GM18520 (cell line): ENCODE results near the gene AMN.
"Not testable (repeated sequence)": the region's sequence is repeated elsewhere in the genome, so short reads cannot be mapped to it uniquely, and the experiment has no call there.

Experiments
- ATAC-seq: cut with Tn5 transposase; IDR thresholded peaks from one replicate; pipeline ENCODE4 v1.9.1; 2021; ENCODE audit not compliant: unreplicated experiment

The AMN gene

DNA sequence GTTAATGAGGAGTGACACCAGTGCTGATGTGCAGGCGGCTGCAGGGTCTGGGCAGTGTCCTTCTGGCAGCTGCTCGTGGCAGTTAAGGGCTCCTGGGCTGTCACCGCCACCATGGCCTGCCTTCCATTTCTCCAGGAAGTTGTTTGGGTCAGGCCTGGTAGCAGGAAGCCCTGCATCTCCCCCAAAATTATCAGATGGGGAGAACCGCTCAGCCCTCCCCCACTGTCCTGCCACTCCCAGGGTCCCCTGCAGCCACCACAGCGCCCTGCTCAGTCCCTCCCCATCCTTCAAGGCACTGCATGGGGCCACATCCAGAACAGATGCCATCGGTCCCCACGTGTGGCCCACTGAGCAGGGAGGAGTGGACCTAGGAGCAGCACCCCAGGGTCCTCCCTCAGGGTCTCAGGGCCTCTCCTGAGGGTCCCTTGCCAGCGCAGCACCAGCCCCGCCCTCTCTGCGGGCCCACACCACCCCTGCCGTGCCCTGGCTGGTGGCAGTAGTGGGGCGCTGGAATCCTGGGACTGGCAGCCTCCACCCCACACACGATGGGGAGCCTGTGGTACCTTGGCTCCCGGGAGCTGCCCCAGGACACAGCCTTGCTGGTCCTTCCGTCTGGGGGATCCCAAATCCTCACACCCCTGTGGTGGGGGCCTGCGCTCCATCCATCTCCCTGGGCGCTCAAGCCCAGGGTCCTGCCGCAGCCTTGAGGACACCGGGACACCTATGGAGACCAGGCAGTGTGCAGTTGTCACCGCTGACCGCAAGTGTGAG lies 10.3 kb upstream of the AMN start:
- ATAC-seq, result no peak

DNA sequence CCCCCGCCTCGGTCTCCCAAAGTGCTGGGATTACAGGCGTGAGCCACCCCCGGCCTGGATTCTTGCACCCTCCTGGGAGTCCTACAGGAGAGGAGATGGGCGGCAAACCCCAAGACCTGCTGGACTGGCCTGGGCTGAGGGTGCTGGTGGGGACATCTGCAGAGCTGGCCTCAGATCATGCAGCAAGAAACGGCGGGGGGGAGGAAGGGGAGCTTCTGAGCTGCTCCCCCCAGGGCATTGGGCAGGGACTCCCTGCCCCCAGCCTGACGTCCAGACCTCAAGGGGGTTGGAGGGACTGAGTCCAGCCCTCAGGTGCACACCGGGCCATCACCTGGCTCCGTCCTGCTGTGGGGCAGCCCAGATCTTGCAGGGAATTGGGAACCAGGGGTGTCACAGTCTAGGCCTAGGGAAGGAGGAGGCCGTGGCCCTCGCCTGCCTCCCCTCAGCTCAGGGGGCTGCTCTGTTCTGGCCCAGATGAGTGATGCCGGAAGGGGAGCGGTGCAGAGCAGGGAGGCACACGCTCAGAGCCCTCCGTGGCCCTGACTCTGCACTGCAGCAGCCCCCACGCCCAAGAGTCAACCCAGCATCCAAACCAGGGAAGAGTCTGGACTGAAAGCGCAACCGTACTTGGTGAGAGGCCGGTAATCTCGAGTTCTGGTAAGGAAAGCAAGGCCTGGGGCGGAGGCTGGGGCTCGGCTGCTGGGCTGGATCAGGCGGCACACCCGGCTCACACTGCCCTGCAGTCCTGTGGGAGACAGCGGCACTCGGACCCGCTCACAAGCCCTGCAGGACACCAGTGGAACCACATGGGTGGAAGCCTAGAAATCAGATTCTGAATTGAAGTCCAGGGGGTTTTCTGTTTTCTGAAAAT lies 8.9 kb upstream of the AMN start:
- ATAC-seq, result no peak

DNA sequence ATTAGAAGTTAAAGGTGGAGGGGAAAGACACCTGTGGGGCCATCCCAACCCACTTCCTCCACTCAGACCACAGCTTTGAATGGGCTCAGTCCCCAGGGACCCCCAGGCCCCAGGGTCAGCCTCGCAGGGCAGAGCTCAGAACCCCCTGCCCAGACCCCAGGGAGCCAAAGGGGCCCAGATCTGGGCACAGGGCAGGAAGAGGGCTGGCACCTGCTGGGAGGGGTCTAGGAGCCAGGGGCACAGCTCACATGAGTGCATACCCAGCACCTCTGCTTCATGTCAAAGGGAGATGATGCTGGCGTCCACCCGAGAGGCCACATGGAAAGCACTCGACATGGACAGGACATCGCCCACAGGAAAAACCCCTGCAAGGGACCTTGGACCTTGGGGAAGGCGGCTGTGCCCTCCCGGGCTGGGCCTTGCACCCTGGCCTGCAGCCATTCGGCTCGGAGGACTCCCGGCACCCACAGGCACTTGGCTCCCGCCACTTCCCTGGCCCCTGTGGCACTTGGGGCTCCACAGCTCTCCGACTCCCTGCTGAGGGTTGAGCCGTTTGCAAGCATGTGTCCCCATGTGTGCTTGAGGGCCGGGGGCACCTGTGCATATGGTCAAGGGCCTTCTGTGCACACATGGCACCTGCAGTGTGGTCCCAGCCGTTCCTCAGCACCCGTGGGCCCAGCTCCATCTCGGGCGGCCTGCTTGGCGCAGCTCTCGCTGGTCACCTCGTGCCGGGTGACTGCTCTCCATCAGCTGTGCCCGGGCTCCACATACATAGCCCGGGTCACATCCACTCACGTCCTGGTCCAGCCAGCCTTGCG lies 7.8 kb upstream of the AMN start:
- ATAC-seq, result no peak

DNA sequence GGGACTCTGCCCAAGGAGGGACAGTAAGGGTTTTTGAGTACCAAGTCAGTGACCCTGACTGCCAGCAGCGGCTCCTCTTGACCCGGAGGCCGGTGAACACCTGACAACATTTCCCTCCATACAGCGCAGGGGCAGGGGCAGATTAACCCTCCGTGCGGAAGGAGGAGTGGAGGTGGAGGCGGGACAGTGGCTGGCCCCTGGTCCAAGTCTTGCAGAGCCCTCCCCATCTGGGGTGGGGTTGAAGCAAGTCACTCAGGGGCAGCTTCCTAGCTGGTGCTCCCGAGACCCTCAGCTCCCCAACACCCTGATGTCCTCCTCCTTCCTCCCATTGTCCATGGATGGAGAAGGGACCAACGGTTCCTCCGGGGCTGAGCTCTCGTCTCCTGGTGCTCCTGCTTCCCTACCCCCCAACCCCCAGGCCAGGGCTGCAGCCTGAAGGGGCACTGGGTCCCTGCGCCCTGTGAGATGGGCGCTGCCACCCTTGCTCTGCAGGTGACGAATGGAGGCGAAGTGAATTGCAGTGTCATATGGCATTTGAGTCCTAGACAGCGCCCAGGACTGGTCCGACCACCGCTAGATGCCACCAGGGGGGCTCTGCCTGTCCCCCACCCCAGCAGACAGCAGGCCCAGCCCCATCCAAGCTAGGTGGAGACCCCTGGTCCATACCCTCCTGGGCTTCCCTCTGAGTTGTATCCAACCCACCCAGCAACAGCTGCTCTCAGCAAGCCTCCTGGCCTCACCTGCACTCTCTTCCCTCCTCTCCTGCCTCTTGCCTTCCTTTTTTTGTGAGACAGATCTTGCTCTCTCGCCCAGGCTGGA lies 7.0 kb upstream of the AMN start:
- no peak for ATAC-seq

DNA sequence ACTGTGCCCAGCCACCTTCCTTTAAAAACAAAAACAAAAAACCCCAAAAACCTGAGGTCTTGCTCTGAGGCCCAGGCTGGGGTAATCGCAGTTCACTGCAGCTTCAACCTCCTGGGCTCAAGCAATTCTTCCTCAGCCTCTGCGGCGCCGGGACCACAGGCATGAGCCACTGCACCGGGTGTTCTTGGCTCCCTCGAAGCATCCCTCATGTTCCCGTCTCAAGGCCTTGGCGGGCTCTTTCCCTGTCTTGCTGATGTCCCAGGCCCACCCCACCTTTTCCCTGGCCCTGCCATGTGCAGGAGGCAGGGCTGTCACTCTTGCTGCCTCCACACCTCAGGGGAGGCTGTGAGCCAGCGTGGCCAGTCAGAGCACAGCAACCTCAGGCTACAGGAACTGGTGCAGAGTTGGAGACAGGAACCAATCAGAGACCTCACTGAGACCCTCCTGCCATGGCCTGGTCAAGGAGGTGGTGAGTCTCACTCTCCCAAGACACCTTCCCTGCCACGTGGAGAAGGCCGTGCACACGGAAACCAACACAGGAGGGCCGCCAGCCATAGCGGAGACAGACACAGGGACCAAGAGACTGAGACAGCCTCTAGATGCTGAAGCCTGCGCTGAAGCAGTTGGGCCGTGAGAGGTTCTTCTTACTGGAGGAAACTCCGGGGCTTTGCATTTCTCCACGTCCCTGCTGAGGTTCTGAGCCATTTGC lies 6.0 kb upstream of the AMN start:
- ATAC-seq, result no peak

DNA sequence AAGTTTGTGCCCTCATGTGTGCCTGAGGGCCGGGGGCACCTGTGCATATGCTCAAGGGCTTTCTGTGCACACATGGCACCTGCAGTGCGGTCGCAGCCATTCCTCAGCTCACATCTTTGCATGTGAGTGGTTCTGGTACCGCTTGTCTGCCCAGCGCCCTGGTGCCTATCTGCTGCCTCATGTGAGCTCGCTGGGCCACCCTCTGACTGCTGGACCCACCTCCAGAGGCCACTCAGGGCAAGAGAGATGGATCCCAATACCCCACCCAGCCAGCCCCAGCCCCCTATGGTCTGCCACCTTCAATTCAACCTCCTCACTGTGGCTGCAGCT lies 5.4 kb upstream of the AMN start:
- ATAC-seq, result no peak

DNA sequence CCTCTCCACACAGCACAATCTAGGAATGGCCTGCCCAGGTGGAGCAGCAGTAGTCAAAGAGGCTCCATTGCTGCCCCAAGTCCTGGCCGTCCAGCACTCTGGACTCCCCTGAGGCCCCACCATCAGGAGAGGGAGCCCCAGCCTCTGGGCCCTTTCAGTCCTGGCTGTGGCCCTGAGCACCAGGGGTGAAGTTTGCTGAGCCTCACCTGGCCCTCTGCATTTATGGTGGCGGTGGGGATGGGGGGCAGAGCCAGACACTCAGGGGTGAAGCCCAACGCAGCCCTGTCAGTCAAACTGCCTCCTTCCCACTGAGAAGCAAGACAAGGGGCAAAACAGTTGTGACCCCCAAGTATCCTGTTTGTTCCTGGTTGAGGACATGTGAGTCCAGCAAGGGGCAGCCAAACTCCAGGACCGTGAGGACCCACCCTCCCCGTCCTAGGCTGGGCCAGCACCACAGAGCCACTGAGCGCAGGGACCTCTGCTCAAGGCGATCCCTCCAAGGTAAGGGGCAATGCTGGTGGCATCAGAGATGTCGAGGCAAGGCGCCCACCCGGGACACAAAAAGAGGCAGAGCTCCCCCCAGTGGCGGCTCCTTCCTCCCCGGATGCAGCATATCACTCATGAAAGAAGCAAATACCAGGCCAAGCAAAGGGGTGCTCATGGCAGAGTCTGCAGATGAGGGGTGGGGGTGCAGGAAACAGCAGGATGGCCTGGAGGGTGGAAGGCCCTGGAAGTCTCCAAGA lies 4.8 kb upstream of the AMN start:
- no peak for ATAC-seq

DNA sequence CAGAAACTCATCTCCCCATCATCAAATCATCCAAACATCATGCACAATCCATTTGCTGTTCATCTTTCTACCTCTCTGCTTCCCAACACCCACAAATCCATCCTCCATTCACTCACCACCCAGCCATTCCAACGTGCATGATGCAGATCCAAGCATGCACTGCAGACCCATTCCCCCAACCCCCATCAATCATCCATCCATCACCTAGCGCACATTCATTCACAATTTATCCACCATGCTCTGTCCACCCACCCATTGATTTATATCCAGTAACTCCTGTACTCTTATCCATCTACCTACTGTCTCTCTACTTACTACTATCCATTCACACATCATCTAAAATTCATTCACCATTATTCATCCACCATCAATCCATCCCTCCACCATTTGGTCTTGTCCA lies 4.0 kb upstream of the AMN start:
- no peak for ATAC-seq

DNA sequence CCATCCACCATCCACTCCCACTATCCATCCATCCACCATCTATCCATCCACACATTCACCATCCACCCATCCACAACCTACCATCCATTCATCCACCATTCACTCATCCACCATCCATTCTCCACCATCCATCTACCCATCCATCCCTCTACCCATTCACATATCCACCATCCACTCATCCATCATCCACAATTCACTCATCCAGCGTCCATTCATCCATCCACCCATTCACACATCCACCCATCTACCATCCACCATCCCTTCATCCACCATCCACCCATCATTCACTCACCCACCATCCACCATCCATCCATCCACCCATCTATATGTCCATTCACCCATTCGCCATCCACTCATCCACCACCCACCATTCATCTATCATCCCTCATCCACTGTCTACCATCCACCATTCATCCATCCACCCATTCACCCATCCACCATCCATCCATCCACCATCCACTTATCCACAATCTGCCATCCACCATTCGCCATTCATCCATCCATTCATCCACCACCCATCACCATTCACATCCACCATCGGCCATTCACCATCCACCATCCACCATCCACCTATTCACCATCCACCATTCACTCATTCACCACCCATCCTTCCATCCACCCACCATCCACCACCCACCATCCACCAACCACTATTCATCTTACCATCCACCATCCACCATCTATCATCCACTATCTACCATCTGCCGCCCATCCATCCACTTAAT lies 2.0 kb upstream of the AMN start:
- ATAC-seq, result no peak

DNA sequence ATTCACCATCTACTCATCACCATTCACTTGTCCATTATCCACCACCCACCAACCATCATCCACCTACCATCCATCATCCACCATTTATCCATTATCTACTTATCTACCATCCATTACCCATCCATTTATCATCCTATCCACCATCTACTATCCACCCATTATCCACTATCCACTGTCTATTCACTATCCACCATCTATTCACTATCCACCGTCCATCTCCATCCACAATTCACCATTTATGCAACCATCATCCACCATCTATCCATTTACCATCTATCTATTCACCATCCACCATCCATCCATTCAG lies 1.5 kb upstream of the AMN start:
- no peak for ATAC-seq

DNA sequence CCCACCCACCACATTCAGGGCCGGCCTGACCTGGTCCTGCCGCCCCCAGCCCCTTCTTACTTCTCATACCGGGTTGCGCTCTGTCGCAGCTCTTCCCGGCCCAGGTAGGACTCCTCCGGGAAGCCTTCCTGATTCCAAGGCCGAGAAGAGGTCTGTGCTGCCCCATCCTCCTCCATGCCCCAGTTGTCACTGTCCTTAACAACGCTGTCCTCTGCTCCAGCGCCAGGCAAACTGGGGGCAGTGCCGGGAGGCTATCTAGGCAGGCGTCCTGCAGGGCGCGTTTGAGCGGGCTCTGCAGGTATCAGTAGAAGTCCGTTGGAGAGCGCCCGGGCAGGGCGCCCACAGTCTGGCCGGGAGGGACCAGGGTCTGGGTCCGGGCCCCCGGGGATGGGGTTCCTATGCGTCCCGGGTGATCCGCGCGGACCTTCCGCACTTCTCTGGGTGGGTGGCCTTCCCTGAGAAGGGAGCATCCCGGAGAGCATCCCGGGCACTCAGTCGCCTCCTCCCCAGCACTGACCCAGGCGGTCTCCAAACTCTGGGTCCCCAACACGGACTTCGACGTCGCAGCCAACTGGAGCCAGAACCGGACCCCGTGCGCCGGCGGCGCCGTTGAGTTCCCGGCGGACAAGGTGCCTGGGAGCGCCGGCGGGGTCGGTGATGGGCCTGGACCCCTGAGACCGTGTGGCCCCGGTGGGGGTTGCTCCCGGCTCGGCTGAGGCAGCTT lies 900 bp downstream of the AMN start:
- no peak for ATAC-seq

DNA sequence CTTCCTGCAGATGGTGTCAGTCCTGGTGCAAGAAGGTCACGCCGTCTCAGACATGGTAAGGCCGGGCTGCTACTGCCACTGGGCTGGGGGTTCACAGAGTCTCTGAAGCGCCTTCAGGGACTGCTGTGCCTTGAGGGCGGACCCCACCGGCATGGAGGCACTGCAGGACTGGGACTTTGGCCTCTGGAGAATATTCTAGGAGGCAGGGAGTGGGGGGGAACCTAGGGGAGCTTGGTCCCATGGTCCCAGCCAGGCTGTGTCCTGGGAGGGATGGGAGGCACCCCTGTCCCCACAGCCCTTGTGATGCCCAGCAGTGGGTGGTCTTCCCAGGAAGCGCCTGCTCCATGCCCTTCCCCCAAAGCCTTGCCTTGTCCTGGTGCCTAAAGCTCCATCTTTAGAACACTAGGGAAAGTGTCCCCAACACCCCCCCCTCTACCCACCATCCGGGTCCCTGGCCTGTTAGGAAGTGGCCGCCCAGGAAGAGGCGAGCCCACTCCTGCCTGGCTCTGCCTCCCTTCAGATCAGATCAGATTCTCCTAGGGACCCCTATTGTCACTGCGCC lies 1.5 kb downstream of the AMN start:
- ATAC-seq, result no peak

DNA sequence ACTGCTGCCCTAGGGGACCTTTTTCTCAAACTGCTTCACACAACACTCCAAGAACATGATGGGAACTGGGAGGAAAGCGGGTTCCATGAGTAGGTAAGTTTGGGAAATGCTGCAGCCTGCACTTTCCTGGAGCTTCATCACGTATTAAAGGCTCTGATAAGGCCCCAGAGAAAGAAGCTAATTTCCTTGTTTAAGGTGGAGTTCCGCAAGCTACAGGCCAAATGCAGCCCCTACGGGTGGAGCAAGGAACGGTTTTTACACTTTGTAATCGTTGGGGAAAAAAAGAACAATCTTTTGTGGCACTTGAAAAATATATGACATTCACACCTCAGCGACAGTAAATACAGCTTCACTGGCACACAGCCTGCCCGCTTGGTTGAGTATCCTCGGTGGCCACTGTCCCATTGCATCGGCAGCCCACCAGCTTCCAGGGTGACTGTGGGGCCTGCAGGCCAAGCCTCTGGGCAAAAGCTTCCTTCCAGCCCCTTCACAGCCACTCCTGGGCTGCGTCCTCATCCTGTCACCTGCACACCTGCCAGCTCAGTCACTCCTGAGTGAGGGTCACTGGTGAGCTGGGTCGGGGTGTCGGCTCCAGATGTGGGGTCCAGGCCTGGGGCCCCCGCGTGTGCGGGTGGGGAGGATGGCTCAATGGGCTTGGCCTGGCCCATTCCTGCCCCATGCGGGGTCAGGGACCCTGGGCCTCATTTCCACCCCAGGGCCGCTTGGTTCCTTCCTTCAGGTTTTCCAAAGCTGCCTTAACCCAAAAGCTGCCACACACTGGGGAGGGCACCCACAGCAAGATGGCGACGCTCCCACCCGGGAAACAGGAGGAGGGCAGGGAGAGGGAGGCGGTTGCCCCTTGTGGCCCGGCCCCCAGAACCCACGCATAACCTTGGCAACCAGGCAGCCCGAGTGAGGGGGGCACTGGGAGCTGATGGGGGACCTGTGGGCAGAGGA lies 2.4 kb downstream of the AMN start:
- ATAC-seq, result no peak

DNA sequence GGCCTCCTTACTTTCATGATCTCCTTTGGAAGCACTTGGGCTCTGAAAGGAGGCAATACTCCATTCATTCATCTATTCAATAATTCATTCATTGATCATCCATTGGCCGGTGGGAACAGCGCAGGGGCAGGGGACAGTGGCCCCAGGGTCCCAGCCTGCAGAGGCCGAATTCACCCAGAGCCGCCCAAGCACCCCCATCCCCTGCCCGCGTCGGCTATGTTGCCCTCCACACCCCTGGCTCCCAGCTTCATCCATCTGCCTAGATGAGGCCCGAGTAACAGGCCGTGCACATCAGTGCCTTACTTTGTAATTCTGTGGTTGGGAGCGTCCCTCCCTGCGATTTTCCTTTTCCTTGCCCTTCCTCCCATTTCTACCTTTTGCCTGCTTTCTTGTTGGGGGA lies 3.2 kb downstream of the AMN start:
- ATAC-seq, result no peak

DNA sequence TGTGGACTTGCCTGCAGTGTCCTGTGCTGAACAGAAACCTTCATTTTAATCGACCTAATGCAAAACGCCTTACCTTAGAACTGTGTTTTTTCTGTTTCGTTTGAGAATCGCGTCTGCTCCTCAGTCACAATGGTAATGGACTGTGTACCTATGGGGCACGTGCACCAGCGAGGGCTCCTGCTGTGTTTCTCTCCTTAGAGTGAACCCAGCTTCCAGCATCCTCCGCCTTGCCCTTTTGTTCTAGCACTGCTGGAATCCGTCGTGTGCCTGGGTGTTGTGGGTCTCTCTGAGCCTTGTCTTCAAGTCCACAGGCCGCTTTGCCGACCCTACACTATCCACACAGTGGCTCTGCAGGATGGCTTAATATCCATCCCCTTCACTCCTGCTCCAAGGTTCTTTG lies 3.6 kb downstream of the AMN start:
- ATAC-seq, result no peak

DNA sequence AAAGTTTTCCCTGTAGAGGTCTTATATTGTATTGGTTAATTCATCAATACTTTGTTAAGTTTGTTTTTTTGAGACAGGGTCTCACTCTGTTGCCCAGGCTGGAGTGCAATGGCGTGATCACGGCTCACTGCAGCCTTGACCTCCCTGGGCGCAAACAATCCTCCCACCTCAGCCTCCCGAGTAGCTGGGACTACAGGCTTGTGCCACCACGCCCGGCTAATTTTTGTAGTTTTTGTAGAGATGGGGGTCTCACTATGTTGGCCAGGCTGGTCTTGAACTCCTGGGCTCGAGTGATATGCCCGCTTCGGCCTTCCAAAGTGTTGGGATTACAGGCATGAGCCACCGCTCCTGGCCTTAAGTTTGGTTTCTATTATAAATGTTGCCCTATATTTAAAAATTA lies 4.4 kb downstream of the AMN start:
- ATAC-seq, result not testable (repeated sequence)

DNA sequence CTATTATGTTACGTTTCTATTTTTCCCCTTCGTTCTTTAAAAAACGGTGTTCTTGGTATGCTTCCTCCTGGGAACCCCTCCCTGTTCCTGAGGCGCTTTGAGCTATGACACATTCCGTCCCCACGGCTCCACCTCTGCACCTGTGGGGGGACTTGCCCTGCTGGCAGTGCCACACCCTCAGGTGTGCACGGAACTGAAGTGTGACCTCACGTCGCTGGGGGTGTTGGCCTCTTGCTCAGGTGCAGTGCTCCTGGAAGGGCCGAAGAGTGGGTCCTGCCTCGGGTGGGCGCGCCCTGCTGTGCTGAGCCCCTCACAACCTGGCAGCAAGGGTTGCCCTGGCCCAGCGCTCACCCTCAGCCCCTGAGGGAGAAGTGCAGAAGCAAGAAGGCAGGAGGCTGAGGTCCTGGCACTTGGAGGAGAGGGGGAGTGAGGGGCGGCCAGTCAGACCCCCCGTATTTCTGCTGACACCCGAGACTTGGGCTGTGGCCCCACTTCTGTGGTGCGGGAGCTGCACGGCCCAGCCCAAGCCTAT lies 4.9 kb downstream of the AMN start:
- ATAC-seq, result no peak
